Trophoblast cell (in vitro differentiated cells and primary cell): Measurements from ENCODE around the gene SIK1.

Source experiments
- DNase-seq, 2 donors: peaks; one replicate each; pipeline ENCODE4 v3.0.0-alpha.2; 2016
- H2AFZ ChIP-seq: 2 replicates; pipeline ENCODE4 v1.6.1; 2013; ENCODE audit warnings: low read length, moderate library complexity, mild to moderate bottlenecking; ENCODE audit not compliant: insufficient read depth, poor library complexity
- H2AK5ac ChIP-seq: 2 replicates; pipeline ENCODE4 v1.6.1; 2013; ENCODE audit warnings: mild to moderate bottlenecking, low read length
- H2BK120ac ChIP-seq: 2 replicates; pipeline ENCODE4 v1.6.1; 2013; ENCODE audit warnings: low read length, mild to moderate bottlenecking, moderate library complexity; ENCODE audit not compliant: insufficient read depth, poor library complexity
- H2BK12ac ChIP-seq: 2 replicates; pipeline ENCODE4 v1.6.1; 2013; ENCODE audit warnings: mild to moderate bottlenecking, low read length, moderate library complexity
- H2BK5ac ChIP-seq: 2 replicates; pipeline ENCODE4 v1.6.1; 2013; ENCODE audit warnings: low read length, low read depth, moderate library complexity, mild to moderate bottlenecking; ENCODE audit not compliant: poor library complexity
- H3K14ac ChIP-seq: 2 replicates; pipeline ENCODE4 v1.6.1; 2013; ENCODE audit warnings: mild to moderate bottlenecking, low read length
- H3K18ac ChIP-seq: 2 replicates; pipeline ENCODE4 v1.6.1; 2013; ENCODE audit warnings: mild to moderate bottlenecking, low read length
- H3K23ac ChIP-seq: 2 replicates; pipeline ENCODE4 v1.6.1; 2013; ENCODE audit warnings: low read length
- H3K27ac ChIP-seq: 2 replicates; pipeline ENCODE4 v1.5.1; 2013; ENCODE audit warnings: low read depth, mild to moderate bottlenecking, inconsistent platforms, low read length, moderate library complexity
- H3K27me3 ChIP-seq: 2 replicates; pipeline ENCODE4 v1.6.1; 2013; ENCODE audit warnings: inconsistent platforms, mild to moderate bottlenecking, low read length, moderate library complexity; ENCODE audit not compliant: insufficient read depth
- H3K36me3 ChIP-seq, 2 experiments: 1 replicate in 1 of 2; 2 replicates in 1 of 2; pipeline ENCODE4 v1.6.1; 2013; ENCODE audit warnings: low read length in 2 of 2, mild to moderate bottlenecking in 2 of 2, moderate library complexity in 1 of 2; ENCODE audit not compliant: insufficient read depth in 2 of 2, control insufficient read depth in 1 of 2
- H3K4ac ChIP-seq: 2 replicates; pipeline ENCODE4 v1.6.1; 2013; ENCODE audit warnings: low read depth, mild to moderate bottlenecking, low read length, moderate library complexity
- H3K4me1 ChIP-seq, 2 experiments: 1 replicate in 1 of 2; 2 replicates in 1 of 2; pipeline ENCODE4 v1.6.1; 2013; ENCODE audit warnings: low read length in 2 of 2, mild to moderate bottlenecking in 2 of 2, moderate library complexity in 1 of 2; ENCODE audit not compliant: insufficient read depth in 2 of 2, control insufficient read depth in 1 of 2
- H3K4me2 ChIP-seq: 2 replicates; pipeline ENCODE4 v1.6.1; 2013; ENCODE audit warnings: inconsistent platforms, mild to moderate bottlenecking, low read length, moderate library complexity
- H3K4me3 ChIP-seq: 2 replicates; pipeline ENCODE4 v1.5.1; 2013; ENCODE audit warnings: mild to moderate bottlenecking, low read depth, low read length, inconsistent platforms
- H3K79me1 ChIP-seq: one replicate; pipeline ENCODE4 v1.6.1; 2013; ENCODE audit warnings: low read length
- H3K79me2 ChIP-seq: 2 replicates; pipeline ENCODE4 v1.6.1; 2013; ENCODE audit warnings: low read length, mild to moderate bottlenecking; ENCODE audit not compliant: control insufficient read depth, insufficient read depth, poor library complexity
- H3K9ac ChIP-seq: 2 replicates; pipeline ENCODE4 v1.6.1; 2013; ENCODE audit warnings: mild to moderate bottlenecking, low read length
- H3K9me3 ChIP-seq: 2 replicates; pipeline ENCODE4 v1.6.1; 2013; ENCODE audit warnings: low read depth, mild to moderate bottlenecking, control low read depth, inconsistent platforms, low read length; ENCODE audit not compliant: insufficient read depth
- H4K12ac ChIP-seq: 2 replicates; pipeline ENCODE4 v1.6.1; 2013; ENCODE audit warnings: low read depth, mild to moderate bottlenecking, low read length, moderate library complexity
- H4K8ac ChIP-seq: 2 replicates; pipeline ENCODE4 v1.6.1; 2013; ENCODE audit warnings: low read depth, mild to moderate bottlenecking, low read length, moderate library complexity
- H4K91ac ChIP-seq: one replicate; pipeline ENCODE4 v1.6.1; 2013; ENCODE audit warnings: low read depth, mild to moderate bottlenecking, low read length, moderate library complexity
- WGBS: extraction: QIAGEN DNeasy Blood & Tissue Kit; methylation state at CpG from one replicate; pipeline ENCODE4 v1.1.7; 2013; ENCODE audit warnings: missing lambda C conversion rate; ENCODE audit not compliant: insufficient read length, insufficient coverage; ENCODE audit errors: extremely low coverage; 5-methylcytosine and 5-hydroxymethylcytosine counted together

SIK1 gene

DNA sequence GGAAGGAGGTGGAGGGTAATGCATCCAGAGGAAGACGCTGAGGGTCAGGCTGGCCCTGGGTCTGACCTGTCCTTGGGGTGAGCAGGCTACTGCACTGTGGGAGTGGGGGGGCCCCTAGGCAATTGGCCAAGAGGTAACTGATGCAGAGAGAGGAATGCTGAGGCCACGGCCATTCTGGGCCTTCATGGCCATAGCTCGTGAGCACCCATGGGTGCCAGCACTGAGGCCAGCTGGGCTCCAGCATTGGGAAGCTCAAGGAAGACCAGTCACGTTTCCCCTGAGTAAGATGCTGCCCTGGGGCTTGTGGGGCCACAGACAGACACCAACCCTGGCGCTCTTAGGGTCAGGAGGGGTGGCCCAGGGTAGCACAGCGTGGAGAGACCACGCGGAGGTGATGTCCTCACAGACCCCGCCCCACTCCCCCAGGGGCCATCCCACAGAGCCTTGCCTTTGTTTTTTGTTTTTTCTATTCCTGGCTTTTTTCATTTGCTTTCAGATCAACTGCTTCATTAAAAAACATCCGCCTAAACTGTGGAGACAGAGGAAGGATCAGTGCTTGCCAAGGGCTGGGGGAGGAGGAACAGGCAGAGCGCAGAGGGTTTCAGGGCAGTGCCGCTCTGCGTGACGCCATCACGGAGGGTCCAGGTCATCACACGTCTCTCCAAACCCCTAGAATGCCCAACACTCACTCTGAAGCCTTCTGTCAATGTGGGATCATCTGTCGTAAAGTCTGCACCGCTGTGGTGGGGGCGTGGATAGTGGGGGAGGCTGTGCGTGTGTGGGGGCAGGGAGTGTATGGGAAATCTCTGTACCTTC lies 61.1 kb downstream of the SIK1 start:
- no peak overlapping the region for H4K12ac ChIP-seq
- no peak for DNase-seq
- no peak overlapping the region for H3K4me3 ChIP-seq
- no peaks in the 10 kb centered on the region for H3K36me3 ChIP-seq
- no peak overlapping the region for H2BK120ac ChIP-seq
- H3K23ac ChIP-seq, result no peak overlapping the region
- H2AK5ac ChIP-seq, result no peak overlapping the region
- H3K18ac ChIP-seq, result no peak overlapping the region
- no peak overlapping the region for H4K8ac ChIP-seq
- H3K9me3 ChIP-seq, result peaks cover 8% of the 10 kb centered on the region
- no peaks in the 10 kb centered on the region for H3K79me2 ChIP-seq
- H3K4me1 ChIP-seq, result peaks cover 16% of the 10 kb centered on the region in 2 experiments
- no peak overlapping the region for H3K9ac ChIP-seq
- no peak overlapping the region for H4K91ac ChIP-seq
- WGBS, result no CpG with 5 or more reads among the region's 20 CpGs
- no peak overlapping the region for H3K4me2 ChIP-seq
- no peak overlapping the region for H2BK5ac ChIP-seq
- H3K27ac ChIP-seq, result no peak overlapping the region
- H3K27me3 ChIP-seq, result no peaks in the 10 kb centered on the region
- H3K4ac ChIP-seq, result no peak overlapping the region
- no peak overlapping the region for H3K14ac ChIP-seq
- H2AFZ ChIP-seq, result no peak overlapping the region
- H3K79me1 ChIP-seq, result no peaks in the 10 kb centered on the region
- H2BK12ac ChIP-seq, result no peak overlapping the region

DNA sequence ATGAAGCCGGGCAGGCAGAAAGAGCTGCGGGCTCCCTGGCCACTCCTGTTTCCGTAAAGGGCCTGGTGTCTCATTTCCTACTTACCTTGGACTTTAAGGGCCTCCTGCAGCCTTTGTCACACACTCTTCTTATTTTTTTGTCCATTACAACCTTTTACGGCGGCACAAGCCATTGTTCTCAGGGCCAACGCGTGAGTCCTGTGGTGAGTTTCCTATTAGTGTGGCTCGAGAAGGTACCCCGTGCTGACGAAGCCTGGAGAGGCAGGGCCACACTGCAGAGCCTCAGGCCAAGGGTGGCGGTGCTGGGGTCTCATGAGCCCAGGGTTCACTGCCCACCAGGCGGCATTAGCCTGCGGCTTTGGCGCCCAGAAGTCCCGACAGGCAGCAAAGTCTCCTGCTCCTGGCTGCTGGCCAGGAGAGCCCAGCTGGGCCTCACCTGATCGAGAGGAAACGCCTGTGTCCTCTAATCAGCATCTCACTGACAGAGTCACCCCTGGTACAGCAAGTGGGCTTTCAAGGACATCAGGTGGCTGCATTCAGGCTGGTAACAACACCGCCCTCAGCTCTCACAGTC lies 62.0 kb downstream of the SIK1 start:
- Histone ChIP-seq H2BK12ac (no peak overlapping the region), H3K79me2 (no peaks in the 10 kb centered on the region), H3K27ac (no peak overlapping the region), H4K8ac (no peak overlapping the region), H2AFZ (no peak overlapping the region), H3K9me3 (peaks cover 8% of the 10 kb centered on the region), H3K9ac (no peak overlapping the region), H3K14ac (no peak overlapping the region), H4K91ac (no peak overlapping the region), H3K4me1 (peaks cover 16 to 17% of the 10 kb centered on the region in 2 experiments), H2BK5ac (no peak overlapping the region), H3K23ac (no peak overlapping the region), H2BK120ac (no peak overlapping the region), H4K12ac (no peak overlapping the region), H3K4me2 (no peak overlapping the region), H3K36me3 (no peaks in the 10 kb centered on the region), H3K4me3 (no peak overlapping the region), H2AK5ac (no peak overlapping the region), H3K27me3 (no peaks in the 10 kb centered on the region), H3K18ac (no peak overlapping the region), H3K4ac (no peak overlapping the region), H3K79me1 (no peaks in the 10 kb centered on the region)
- no peak for DNase-seq
- no CpG with 5 or more reads among the region's 18 CpGs for WGBS
